GM21576 (cell line): ENCODE results near the gene KAZN.

ENCODE experiments used
- ATAC-seq: cut with Tn5 transposase; IDR thresholded peaks from one replicate; pipeline ENCODE4 v1.9.1; 2021; ENCODE audit warnings: mild to moderate bottlenecking, moderate library complexity; ENCODE audit not compliant: unreplicated experiment

KAZN gene

GRCh38 chr1:14639291-14640050, 41.0 kb downstream of the KAZN start:
- ATAC-seq = no peak

DNA sequence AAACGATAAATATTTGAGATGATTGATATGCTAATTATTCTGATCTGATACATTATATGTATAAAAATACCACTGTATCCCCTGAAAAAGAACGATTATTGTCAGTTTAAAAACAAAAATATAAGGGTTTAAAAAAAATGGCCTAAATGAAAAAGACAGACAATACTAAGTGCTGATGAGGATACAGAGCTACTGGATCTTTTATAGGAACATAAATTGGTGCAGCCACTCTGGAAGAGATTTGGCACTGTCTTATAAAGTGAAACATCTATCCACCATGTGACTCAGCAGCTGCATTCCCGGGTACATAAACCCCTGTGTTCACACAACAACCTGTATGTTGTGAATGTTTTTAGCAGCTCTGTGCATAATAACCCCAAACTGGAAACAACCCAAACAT, 44.2 kb downstream of the KAZN start:
- ATAC-seq = no peak

DNA sequence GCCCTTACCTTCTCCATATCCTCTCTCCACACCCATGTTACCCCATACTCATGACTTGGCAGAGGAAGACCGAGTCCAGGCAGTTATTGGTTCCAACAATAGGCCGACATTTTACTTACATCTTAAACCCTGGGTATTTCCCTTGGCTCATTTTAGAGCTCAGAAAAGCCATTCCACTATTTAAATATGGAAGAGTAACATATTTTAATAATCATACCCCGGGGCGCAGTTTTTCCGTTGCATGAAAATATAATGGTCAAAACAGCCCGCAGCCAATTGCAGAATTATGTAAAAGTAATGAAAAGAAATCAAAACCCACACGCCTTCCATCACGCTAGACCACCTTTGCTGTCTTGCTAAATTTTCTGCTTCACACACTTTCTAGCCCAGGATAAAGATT, 48.5 kb downstream of the KAZN start:
- ATAC-seq = no peak

- no peak for ATAC-seq
These were observed 49.3 kb downstream of the KAZN start for GRCh38 chr1:14647777-14648176.

DNA sequence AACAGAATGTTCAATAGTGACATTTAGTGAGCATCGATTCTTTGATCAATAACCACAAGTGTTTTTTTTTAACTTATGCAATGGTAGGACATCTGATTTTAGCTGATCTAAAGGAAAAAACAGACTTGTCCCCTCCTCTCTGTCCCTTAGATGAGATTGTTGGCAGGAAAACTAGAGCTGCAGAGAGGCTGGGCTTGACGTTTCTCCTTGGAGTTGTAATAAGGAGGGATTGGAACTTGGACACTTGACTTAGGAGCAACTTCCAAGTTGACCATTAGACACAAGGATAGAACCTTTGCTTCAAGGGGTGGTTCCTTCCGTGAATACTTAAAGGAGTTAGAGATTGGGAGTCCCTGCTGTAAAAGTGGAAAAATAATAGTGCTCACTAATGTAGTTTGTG, 49.9 kb downstream of the KAZN start:
- ATAC-seq = no peak

DNA sequence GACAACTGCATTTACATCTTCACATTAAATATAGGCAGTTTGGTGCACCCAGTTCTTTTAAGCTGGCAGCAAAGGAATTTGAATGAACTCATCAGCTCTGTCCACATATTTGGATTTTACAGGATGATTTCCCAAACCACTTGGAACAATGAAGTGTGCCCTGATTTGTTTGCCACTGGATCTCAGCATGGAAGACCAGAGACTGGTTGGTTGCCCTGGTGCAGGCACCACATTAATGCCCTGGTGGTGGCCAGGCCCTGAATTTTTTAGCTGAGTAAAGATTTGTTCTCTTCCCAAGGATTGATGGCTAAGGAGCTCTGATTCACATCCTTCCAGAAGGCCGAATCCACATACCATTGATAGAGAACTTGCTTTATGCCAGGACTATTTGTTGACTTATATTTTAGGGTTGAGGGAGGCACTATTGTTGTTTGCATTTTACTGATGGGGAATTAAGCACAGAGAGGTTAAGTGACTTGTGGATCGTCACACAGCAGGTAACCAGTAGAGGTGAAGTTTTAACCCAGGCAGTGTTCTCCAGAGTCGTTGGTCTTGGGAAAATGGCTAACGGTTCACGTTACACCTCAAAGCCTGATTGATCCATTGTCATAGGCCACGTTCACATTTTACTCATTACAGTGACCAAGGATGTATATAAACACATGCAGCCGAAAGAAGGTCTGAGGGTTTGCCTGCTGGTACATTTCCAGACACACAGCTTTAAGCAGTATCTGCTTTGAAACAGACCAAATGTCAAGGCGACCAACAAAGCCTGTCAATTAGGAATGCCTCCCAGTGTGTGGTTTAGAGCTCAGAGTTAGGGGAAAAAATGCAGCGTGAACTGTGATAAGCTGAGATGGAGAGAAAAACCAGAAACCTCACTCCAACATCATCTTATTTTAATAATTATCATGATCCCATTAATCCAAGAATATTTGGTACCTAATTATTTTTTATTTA, 50.7 kb downstream of the KAZN start:
- ATAC-seq = no peak

- ATAC-seq = no peak
These were observed 51.5 kb downstream of the KAZN start for GRCh38 chr1:14649976-14650375.

DNA sequence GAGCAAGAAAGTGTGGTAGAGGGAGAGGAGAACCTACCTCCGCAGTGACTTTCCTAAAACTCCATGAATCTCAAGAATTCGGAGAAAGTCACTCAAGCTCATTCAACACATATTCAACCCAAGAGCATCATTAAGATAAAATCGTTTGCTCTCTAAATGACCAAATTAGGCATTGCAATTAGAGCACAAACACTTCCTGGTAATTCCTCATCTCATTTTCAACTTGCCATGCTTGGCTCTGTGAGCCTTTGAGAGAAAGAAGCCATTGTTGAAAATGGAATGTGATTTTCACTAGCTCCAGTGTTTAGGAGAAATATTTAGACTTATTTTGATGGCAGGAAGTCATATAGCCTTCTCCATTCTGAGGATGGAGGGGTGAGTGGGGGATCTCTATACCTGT, 52.5 kb downstream of the KAZN start:
- ATAC-seq = no peak

DNA sequence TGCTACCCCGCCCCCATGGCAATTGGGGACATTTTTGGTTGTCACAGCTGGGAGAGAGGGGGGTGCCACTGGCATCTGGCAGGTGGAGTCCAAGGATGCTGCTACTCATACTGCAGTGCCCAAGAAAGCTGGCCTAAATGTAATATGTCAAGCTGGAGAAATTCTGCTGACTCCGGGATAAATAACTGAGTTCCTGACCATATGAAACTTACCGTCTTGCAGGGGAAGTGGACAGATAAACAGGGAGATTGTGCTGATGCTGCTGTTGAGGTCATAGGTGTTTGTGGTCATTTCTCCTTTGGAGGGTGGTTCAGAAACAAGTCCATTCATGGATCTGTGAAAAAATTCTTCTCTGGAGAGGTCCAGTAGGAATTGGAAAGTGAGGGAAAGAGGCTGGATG, 54.4 kb downstream of the KAZN start:
- ATAC-seq = no peak

DNA sequence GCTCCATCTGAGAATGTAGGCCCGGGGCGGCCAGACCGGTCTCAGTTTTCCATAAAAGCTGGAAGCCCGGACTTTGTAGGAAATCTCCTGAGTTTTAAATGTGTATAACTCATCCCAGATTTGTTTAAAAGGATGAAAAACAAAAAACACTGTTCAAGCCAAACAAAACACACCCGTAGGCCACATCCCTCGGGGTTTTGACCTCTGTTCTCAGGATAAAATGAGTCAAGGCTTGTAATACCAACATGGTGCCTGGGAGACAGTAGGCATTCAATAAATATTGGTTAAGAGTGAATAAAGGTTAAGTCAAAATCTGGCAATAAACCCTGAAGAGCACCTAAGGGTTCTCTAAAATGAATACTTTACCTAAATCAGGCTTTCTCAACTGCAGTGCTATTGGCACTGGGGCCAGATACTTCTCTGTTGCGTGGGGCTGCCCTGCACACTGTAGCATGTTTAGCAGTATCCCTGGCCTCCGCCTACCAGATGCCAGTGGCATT, 55.0 kb downstream of the KAZN start:
- no peak for ATAC-seq

- ATAC-seq = no peak
These were observed 56.1 kb downstream of the KAZN start for GRCh38 chr1:14654554-14654953.

- no peak for ATAC-seq
These were observed 56.9 kb downstream of the KAZN start for GRCh38 chr1:14655385-14655784.

DNA sequence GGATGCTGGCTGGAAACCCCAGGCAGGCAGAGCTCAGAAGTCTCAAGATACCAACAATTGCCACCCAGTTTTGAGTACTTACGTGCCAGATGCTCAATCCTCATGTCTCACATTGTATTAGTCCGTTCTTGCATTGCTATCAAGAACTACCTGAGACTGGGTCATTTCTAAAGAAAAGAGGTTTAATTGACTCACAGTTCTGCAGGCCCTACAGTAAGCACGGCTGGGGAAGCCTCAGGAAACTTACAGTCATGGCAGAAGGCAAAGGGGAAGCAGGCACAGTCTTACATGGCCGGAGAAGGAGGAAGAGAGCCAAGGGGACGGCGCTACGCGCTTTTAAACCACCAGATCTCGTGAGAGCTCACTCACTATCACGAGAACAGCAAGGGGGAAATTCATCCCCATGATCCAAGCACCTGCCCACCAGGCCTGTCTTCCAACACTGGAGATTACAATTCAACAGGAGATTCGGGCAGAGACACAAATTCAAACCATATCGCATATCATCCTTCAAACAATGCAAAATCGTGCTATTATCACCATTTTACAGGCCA, 58.0 kb downstream of the KAZN start:
- no peak for ATAC-seq

GRCh38 chr1:14658642-14659041, 60.2 kb downstream of the KAZN start:
- ATAC-seq = no peak

GRCh38 chr1:14659913-14660312, 61.4 kb downstream of the KAZN start:
- ATAC-seq = no peak

DNA sequence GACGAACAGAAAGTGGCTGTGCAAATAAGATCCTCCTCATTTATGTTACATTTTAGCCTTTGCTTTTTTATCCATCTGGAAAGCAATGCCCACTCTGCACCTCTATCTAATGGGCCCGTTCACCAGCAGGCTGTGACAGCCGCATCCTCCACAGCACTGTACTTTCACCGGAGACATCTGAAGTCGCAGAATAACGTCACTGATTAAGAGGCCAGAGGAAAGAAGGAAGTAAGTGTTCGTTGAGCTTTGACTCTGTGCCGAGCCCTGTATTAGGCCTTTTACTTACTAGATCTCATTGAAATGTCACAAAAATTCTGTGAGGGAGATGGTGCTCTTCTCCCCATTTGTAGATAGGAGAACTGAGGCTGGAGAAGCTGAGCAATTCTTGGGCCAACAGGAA, 62.3 kb downstream of the KAZN start:
- ATAC-seq = no peak

GRCh38 chr1:14661222-14661621, 62.7 kb downstream of the KAZN start:
- ATAC-seq = no peak

DNA sequence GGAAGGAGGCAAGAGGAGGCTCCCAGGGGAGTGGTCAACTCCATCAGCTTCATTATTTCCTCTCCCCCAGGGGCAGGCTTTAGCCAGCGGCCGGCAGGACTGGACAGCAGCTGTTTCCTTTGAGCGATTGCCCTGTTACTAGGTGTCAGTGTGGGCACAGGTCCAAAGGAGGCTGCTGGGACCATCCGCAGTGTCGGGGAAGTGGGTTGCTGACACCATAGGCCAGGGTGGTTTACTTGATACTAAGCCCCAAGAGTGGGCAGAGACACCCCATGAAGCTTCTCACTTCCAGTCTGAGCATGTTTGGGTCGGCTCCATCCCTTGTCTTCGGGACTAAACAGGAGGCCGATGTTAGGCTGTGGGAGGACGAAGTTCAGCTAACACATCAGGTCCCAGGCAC, 63.6 kb downstream of the KAZN start:
- ATAC-seq = no peak

DNA sequence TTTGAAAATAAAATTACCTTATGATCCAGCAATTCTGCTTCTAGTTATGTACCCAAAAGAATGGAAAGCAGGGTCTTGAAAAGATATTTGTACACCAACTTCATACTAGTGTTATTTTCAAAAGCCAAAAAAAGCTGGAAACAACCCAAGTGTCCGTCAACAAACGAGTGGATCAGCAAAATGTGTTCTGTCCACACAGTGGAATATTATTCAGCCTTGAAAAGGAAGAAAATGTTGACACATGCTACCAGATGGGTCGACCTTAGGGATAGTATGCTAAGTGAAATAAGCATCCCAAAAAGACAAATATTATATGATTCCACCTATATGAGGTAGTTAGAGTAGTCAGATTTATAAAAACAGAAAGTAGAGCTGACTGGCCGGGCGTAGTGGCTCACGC, 65.3 kb downstream of the KAZN start:
- ATAC-seq = no peak

DNA sequence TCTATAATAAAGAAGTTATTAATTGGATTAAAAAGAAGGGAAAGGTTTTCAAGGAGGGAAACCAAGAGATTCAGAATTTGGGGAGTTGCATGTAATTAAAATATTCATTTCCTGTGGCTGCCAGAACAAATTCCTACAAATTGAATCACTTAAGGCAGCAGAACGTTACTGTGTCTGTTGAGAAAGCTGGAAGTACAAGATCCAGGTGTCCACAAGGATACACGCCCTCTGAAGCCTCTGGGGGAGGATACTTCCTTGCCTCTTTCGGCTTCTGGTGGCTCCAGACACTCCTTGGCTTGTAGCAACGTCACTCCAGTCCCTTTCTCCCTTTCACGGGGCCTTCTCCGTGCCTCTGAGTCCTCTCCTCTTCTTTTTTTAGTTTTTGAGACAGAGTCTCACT, 67.9 kb downstream of the KAZN start:
- ATAC-seq = no peak

DNA sequence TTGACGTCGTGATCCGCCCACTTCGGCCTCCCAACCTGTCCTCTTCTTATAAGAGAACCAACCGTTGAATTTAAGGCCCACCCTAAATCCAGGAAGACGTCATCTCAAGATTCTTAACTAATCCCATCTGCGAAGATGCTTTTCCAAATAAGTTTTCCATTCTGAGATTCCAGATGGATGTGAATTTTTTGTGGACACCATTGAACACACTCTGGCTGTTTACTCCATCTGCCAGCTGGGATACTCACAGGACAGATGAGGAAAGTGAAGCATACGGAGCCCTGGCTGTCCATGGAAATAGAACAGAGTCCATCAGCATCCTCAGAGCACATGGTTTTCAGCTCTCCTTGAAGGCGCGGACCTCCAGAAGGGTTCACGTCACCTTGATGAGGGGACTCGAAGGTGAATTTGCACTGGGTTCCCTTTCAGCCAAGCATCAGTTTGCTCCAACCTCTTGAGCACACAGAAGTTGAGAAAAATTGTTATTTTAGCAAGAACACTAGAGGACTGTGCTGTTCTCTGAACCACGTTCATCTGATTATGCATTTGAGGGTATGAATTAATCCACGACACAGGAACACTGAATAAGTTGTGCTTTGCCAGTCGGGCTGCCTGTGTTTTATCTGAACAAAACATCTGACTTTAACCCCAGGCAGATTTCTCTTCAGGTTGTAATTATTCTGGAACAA, 68.6 kb downstream of the KAZN start:
- no peak for ATAC-seq
